ENCODE results near the gene ZNF561.
"Not testable (repeated sequence)": the region's sequence is repeated elsewhere in the genome, so short reads cannot be mapped to it uniquely, and the experiment has no call there.

The ZNF561 gene

GRCh38 chr19:9621156-9622037, at the start of gene ZNF561:
Gene ZNF561 (minus strand): TSS chr19:9621232. CDS start chr19:9619456, 1,776 bp downstream.
- peak; percentile 32 for DNase-seq

DNA sequence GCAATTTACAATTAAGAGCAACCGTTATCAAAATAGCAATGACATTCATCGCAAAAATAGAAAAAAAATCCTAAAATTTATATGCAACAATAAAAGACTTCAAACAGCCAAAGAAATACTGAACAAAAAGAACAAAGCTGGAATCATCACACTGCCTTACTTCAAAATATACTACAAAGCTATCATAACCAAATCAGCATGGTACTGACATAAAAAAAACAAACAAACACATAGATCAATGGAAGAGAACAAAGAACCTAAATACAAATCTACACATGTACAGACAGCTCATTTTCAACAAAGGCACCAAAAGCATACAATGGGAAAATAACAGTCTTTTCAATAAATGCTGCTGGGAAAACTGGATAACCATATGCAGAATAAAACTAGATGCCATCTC, 47.5 kb upstream of the ZNF561 start:
- DNase-seq: no peak

DNA sequence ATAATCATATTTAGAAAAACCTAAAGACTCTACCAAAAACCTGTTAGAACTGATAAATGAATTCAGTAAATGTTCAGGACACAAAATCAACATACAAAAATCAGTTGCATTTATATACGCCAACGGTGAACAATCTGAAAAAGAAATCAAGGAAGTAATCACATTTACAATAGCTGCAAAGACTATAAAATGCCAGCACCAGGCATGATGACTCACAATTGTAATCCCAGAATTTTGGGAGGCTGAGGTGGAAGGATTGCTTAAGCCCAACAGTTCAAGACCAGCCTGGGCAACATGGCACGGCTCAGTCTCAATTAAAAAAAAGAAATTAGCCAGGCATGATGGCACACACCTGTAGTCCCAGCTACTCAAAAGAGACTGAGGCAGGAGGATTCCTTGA, 46.9 kb upstream of the ZNF561 start:
- no peak for DNase-seq

DNA sequence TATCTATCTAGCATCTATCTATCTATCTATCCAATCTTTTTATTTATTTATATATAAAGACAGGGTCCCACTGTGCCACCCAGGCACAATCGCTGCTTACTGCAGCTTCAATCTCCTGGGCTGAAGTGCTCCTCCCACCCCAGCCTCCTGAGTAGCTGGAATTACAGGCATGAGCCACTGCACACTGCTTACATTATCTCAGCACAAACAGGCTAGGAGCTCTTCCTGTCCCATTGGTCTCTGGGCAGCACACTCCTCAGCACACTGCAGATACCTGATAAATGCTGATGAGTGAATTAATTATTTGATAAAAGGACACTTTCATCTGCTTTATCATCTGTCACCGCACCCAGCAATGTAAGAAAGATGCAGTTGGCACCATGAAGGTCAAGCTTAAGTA, 37.7 kb upstream of the ZNF561 start:
- DNase-seq: no peak

- not testable (repeated sequence) for DNase-seq
Measured at GRCh38 chr19:9653066-9653555, 32.1 kb upstream of the ZNF561 start.

DNA sequence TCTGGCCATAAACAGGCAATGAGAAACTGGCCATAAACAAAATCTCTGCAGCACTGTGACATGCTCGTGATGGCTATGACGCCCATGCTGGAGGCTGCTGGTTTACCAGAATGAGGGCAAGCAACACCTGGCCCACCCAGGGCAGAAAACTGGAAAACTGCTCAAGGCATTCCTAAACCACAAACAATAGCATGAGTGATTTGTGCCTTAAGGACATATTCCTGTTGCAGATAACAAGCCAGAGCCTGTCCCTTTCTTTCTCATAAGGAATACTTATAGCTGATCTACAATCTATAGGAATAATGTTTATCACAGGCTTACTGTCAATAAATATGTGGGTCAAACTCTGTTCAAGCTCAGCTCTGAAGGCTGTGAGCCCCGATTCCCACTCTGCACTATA, 30.4 kb upstream of the ZNF561 start:
- not testable (repeated sequence) for DNase-seq

- no peak for DNase-seq
Measured at GRCh38 chr19:9650345-9650744, 29.3 kb upstream of the ZNF561 start.

- DNase-seq: no peak
Measured at GRCh38 chr19:9645472-9645871, 24.4 kb upstream of the ZNF561 start.

DNA sequence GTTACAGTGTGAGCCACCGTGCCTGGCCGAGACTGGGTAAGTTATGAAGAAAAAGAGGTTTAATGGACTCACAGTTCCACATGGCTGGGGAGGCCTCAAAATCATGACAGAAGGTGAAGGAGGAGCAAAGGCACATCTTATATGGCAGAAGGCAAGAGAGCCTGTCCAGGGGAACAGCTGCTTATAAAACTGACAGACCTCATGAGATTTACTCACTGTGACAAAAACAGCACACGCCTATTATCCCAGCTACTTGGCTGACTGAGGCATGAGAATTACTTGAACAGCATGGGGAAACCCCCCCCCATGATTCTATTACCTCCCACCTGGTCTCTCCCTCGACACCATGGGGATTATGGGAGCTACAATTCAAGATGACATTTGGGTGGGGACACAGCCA, 23.4 kb upstream of the ZNF561 start:
- DNase-seq: no peak

- no peak for DNase-seq
Measured at GRCh38 chr19:9641810-9642209, 20.8 kb upstream of the ZNF561 start.

DNA sequence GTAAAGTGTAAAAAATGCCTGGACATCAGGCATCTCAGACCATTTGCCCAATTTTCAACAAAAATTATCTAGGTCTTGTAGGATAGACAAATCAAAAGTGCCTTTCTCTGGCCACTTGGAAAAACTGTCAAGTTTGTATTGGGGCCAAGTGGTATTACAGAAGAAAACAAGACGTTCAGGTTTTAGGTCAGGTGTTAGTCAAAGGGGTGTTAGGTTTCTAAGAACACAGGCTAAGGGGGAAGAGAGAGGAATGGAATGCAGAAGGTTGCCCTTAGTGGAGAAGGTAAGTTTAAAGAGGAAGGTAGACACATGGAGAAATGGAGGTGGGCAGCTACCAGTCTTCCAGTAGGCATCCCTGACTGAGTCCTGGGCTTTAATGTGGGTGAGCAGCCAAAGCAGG, 19.9 kb upstream of the ZNF561 start:
- DNase-seq: no peak

GRCh38 chr19:9636018-9636417, 15.0 kb upstream of the ZNF561 start:
- DNase-seq: no peak

DNA sequence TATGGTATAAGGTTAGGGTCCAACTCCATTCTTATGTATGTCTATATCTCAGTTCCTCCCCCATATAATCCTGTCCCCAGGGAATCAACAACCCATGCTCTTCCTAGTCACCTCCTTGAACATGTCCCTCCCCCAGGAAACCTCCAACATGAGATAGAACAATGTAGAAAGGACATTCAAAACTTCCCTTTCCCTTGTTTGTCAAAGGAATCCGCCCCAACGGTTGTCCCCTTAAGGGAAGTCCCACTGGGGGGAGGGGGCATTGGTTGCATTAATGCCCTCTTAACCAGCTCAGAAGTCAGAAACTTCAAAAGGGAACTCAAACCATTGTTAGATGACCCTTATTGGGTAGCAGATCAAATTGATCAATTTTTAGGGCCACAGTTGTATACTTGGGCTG, 6.8 kb upstream of the ZNF561 start:
- no peak for DNase-seq

DNA sequence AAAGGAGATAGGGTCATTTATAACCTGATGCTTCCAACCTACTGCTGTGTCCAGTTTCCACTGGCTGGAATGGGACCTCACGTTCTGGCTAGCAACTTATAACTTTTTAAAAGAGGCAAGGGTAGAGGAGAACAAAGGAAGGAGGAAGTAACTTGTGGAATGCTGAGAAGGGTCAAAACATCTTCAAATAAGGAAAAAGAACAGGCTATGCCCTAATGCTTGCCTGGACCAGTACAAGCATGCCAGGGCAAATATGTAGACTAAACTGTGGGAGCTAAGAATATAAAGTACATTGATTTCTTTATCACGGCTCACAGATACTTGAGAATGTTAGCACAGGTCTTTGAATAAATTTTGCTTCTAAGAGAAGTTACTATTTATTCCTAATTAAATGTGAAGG, 1.5 kb upstream of the ZNF561 start:
- DNase-seq: no peak

DNA sequence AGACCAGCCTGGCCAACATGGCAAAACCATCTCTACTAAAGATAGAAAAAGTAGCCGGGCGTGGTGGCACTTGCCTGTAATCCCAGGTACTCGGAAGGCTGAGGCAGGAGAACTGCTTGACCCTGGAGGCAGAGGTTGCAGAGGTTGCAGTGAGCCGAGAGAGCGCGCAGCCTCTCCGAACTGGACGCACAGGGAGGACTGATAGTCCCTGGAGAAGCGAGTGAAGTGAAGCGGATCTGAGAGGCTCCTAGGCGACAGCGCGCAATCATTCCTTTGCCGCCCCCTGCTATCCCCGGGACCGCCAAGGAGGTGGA, 233 bp downstream of the ZNF561 start:
- no peak for DNase-seq

DNA sequence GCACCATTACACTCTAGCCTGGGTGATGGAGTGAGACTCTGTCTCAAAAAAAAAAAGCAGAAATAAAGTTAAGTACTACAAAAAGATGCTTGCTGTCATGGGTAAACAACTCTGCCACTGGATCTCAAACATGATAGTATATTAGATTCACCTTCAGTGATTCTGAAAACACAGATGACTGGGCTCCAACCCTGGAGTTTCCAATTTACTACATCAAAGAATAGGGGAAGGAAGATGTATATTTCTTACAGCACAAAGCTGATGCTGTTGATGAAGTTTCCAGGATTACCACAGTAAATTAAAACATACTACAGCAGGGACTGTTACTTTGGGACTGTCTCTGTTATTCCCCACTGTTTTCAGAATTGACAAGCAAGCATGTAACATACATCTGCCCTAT, 5.2 kb downstream of the ZNF561 start:
- DNase-seq: no peak

- no peak for DNase-seq
Measured at GRCh38 chr19:9610484-9611113, 10.4 kb downstream of the ZNF561 start.

- DNase-seq: no peak
Measured at GRCh38 chr19:9608912-9609311, 12.1 kb downstream of the ZNF561 start.

- DNase-seq: no peak
Measured at GRCh38 chr19:9597027-9597426, 24.0 kb downstream of the ZNF561 start.

DNA sequence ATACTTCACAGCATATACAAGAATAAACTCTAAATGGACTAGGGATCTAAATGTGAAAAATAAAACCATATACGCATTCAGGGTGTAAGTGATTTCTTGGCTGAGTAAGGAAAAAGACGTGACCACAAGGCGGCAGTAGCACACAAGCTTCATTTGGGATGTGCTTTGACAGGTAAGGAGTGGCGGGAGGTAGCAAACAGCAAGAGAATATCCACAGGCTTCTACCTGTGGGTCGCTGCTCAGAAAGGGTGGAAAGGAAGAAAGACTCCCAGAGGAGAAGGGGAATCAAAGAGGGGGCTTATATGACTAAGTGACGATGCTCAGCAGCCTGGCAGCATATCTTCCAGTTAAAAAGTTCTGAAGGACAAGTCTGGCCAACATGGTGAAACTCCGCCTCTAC, 34.3 kb downstream of the ZNF561 start:
- no peak for DNase-seq

- DNase-seq: peak; percentile 29
Measured at GRCh38 chr19:9584073-9584833, 36.8 kb downstream of the ZNF561 start, which contains the start of gene ZNF121. Gene ZNF121 (minus strand): TSS chr19:9584504. CDS start chr19:9568097, 16,407 bp downstream.

GRCh38 chr19:9582081-9582725, 38.8 kb downstream of the ZNF561 start:
- not testable (repeated sequence) for DNase-seq

DNA sequence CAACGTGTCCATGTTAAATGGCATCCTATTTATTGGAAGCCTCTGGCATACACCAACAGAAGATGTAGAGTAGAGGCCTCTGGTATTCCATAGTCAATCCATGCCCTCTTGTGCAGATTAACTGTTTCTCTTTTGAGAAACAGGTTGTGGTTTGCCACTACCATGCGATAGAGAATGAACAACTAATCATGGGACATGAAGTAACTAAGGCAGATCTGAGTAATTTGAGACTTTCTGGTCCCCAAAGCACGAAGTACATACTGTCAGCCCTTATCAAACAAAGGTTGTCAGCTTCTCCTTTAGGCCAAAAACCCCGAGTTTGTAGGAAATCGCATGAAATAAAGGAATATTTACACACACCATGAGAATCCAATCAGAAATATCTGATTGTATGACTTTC, 40.3 kb downstream of the ZNF561 start:
- no peak for DNase-seq

All from 8988T (cell line).